NOMO-1 (cell line): Measurements from ENCODE around the gene CX3CL1.
"Not testable (repeated sequence)": the region's sequence is repeated elsewhere in the genome, so short reads cannot be mapped to it uniquely, and the experiment has no call there.

ENCODE experiments used
- DNase-seq, 2 experiments: peaks; one replicate each; lab custom pipeline; 2025; ENCODE audit not compliant: unreplicated experiment in 2 of 2; lab: John Stamatoyannopoulos, UW

CX3CL1 gene

DNA sequence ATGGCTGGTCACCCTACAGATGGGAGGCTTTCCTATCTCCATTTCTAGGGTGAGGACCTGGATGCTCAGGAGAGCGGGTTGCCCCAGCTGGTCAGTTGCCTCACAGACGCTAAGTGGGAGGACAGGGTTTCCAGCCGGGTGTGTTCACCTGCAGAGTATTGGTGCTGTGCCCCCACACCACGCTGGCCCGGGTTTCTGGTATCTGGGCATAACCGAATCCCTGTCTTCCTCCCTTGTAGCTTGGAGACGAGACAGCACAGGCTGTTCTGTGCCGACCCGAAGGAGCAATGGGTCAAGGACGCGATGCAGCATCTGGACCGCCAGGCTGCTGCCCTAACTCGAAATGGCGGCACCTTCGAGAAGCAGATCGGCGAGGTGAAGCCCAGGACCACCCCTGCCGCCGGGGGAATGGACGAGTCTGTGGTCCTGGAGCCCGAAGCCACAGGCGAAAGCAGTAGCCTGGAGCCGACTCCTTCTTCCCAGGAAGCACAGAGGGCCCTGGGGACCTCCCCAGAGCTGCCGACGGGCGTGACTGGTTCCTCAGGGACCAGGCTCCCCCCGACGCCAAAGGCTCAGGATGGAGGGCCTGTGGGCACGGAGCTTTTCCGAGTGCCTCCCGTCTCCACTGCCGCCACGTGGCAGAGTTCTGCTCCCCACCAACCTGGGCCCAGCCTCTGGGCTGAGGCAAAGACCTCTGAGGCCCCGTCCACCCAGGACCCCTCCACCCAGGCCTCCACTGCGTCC lies 9.7 kb downstream of the CX3CL1 start:
- no peak for DNase-seq

- DNase-seq, result no peak
Measured at GRCh38 chr16:57382535-57383275, 10.4 kb downstream of the CX3CL1 start.

- DNase-seq, result no peak
Measured at GRCh38 chr16:57383276-57384247, 11.3 kb downstream of the CX3CL1 start.

GRCh38 chr16:57384248-57385070 lies 12.2 kb downstream of the CX3CL1 start:
- DNase-seq, result peak; percentile 62 to 70

DNA sequence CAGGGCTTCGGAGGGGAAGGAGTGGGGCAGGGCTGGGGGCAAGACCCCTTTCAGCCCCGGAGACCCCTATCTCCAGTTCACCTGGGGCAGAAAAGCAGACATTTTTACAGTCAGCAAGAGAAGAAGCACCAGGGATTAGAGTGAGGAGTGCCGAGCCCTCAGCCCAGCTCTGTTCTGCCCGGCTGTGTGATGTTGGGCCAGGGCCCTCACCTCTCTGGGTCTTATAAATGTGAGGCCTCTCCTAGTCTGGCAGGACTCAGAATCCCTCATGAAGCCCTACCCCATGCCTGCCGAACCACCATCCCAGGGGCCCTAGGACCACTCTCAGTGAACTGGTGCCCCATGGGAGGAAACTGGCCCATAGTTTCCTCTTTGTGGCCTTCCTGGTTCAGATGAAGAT lies 12.8 kb downstream of the CX3CL1 start:
- no peak for DNase-seq

DNA sequence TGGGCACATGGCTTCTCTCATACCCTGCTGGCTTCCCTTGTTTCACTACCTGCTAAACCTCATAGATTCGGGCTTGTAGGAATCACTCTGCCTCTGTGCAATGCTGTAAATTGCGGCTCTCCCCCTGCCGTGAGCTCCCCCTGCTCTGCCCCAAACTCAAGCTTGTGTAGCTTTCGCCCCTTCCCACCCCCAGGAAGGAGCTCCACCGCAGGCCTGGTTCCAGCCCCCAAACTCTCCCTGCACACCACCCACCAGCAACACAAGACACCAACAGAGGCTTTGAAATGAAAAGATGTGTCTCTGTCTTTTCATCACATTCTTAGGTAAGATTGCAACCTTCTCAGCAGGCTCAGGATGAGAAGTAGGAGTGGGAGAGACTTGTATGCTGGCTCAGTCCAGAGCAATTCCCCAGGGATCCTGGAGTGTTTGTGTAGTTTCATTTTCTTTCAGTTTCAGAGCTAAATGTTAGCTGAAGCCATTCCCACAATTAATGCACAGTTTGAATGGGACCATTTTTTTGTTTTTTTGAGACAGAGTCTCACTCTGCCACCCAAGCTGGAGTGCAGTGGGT lies 14.2 kb downstream of the CX3CL1 start:
- DNase-seq, result no peak

GRCh38 chr16:57387598-57388354 lies 15.5 kb downstream of the CX3CL1 start:
- no peak for DNase-seq

DNA sequence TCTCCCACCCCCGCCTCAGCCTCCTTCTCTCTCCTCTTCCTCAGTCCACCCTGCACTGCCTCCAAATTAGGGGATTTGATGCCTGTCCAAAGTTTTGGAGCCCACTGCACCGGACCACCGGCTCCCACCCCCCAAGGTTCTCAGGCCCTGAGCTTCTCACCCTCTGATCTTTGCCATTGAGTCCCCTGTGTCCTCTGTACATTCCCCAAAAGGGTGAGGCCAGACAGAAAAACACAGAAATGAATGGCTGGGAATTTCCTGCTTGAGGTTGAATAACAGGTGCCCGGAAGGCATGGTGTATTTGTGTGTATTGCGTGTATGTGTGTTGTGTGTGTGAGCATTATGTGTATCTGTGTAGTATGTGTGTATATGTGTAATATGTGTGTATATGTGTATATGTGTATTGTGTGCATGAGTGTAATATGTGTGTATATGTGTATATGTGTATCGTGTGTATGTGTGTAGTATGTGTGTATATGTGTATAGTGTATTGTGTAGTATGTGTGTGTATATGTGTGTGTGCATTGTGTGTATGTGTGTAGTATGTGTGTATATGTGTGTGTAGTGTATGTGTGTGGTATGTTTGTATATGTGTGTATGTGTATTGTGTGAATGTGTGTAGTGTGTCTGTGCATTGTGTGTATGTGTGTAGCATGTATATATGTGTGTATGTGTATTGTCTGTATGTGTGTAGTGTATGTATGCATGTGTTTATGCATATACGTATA lies 16.2 kb downstream of the CX3CL1 start:
- DNase-seq, result no peak

DNA sequence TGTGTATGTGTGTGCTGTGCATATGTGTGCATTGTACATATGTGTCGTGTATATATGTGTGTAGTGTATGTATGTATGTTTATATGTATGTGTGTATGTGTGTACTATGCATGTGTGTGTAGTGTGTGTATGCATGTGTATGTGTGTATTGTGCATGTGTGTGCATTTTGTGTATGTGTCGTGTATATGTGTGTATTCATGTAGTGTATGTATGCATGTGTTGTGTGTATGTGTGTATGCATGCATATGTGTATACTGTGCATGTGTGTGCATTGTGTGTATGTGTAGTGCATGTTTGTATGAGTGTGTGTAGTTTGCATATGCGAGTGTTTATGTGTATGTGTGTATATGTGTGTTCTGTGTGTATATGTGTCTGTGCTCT lies 16.8 kb downstream of the CX3CL1 start:
- no peak for DNase-seq

GRCh38 chr16:57390636-57391295 lies 18.5 kb downstream of the CX3CL1 start:
- no peak for DNase-seq

DNA sequence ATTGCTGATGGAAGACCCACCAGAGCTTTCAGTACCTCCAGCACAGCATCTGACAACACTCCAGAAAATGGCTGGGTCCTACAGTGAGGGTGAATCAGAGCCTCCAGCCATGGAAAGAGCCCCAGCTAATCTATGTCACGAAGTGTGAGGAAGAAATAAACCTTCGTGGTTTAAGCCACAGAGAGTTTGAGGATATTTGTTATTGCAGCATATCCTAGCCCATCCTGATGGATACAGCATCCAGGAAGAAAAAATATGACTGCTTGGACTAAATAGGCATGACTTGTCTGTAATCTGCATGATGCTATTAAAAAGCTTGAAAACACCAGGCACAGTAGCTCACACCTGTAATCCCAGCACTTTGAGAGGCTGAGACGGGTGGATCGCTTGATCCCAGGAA lies 19.0 kb downstream of the CX3CL1 start:
- no peak for DNase-seq

- DNase-seq, result no peak
Measured at GRCh38 chr16:57391708-57392107, 19.4 kb downstream of the CX3CL1 start.

- no peak for DNase-seq
Measured at GRCh38 chr16:57392694-57393093, 20.4 kb downstream of the CX3CL1 start.

- peak in 1 of 2 experiments; percentile 6 for DNase-seq
Measured at GRCh38 chr16:57394444-57394843, 22.2 kb downstream of the CX3CL1 start.

- DNase-seq, result no peak
Measured at GRCh38 chr16:57395026-57395425, 22.7 kb downstream of the CX3CL1 start.

- DNase-seq, result no peak
Measured at GRCh38 chr16:57396786-57397185, 24.5 kb downstream of the CX3CL1 start.

- not testable (repeated sequence) for DNase-seq
Measured at GRCh38 chr16:57397493-57397892, 25.2 kb downstream of the CX3CL1 start.
